ENCODE measurements around the gene DPYSL4. TPM values are rescaled to one million over a fixed set of nuclear protein-coding genes. Genes with fewer than 3 reads are reported as not detected.

Gene DPYSL4
- total RNA-seq, 3 donors from 2014 or later (not counting 1 experiment from before 2014, with no cell fraction given) = 0.40 to 1.3 (median 1.0) TPM

- no peak overlapping the region for H3K4me3 Mint-ChIP-seq
- H3K4me1 Mint-ChIP-seq = no peaks in the 10 kb centered on the region
- H3K9me3 Mint-ChIP-seq = no peaks in the 10 kb centered on the region
- no peak for TF ChIP-seq CTCF (IDR thresholded peaks at IDR 0.05)
- H3K36me3 Mint-ChIP-seq = no peaks in the 10 kb centered on the region
- no peak for DNase-seq
- Histone ChIP-seq H3K4me1 (ENCODE audit: control insufficient read depth, insufficient read depth, low read length) (peaks cover 7% of the 10 kb centered on the region), H3K27ac (ENCODE audit: low read length) (no peak overlapping the region), H3K27me3 (ENCODE audit: control insufficient read depth, insufficient read depth, low read length) (no peaks in the 10 kb centered on the region), H3K36me3 (ENCODE audit: control insufficient read depth, insufficient read depth, low read length) (no peaks in the 10 kb centered on the region), H3K9me3 (ENCODE audit: control insufficient read depth, insufficient read depth, low read length) (no peaks in the 10 kb centered on the region), H3K4me3 (ENCODE audit: low read length) (no peak overlapping the region)
- no peak for ATAC-seq
- intact Hi-C loops (cut with micrococcal nuclease) = no loop called here
- WGBS (ENCODE audit: insufficient coverage) = 64% methylated on average over 17 of the region's 17 CpGs
- H3K27ac Mint-ChIP-seq = no peak overlapping the region
- peaks cover 0 to 7% of the 10 kb centered on the region in 2 donors for H3K27me3 Mint-ChIP-seq (ENCODE audit: low read depth in 2 of 2)
These were observed 42.7 kb upstream of the DPYSL4 start for GRCh38 chr10:132144086-132144485.

- H3K4me1 Mint-ChIP-seq = no peaks in the 10 kb centered on the region
- H3K27me3 Mint-ChIP-seq (ENCODE audit: low read depth in 2 of 2) = peaks cover 0 to 7% of the 10 kb centered on the region in 2 donors
- no peak overlapping the region for H3K27ac Mint-ChIP-seq
- Histone ChIP-seq H3K27ac (ENCODE audit: low read length) (no peak overlapping the region), H3K36me3 (ENCODE audit: control insufficient read depth, insufficient read depth, low read length) (no peaks in the 10 kb centered on the region), H3K9me3 (ENCODE audit: control insufficient read depth, insufficient read depth, low read length) (no peaks in the 10 kb centered on the region), H3K4me3 (ENCODE audit: low read length) (no peak overlapping the region), H3K4me1 (ENCODE audit: control insufficient read depth, insufficient read depth, low read length) (peaks cover 7% of the 10 kb centered on the region), H3K27me3 (ENCODE audit: control insufficient read depth, insufficient read depth, low read length) (no peaks in the 10 kb centered on the region)
- 86% methylated on average over 14 of the region's 14 CpGs for WGBS (ENCODE audit: insufficient coverage)
- no peak for ATAC-seq
- no peaks in the 10 kb centered on the region for H3K36me3 Mint-ChIP-seq
- H3K9me3 Mint-ChIP-seq = no peaks in the 10 kb centered on the region
- no peak overlapping the region for H3K4me3 Mint-ChIP-seq
- intact Hi-C loops (cut with micrococcal nuclease) = no loop called here
- no peak for TF ChIP-seq CTCF (IDR thresholded peaks at IDR 0.05)
- DNase-seq = no peak
These were observed 41.7 kb upstream of the DPYSL4 start for GRCh38 chr10:132145002-132145401.

GRCh38 chr10:132145521-132146185, 41.1 kb upstream of the DPYSL4 start:
- H3K36me3 ChIP-seq (ENCODE audit: control insufficient read depth, insufficient read depth, low read length) = no peaks in the 10 kb centered on the region
- Mint-ChIP-seq H3K4me1 (no peaks in the 10 kb centered on the region), H3K9me3 (no peaks in the 10 kb centered on the region), H3K27ac (no peak overlapping the region), H3K4me3 (no peak overlapping the region), H3K27me3 (ENCODE audit: low read depth in 2 of 2) (peaks cover 0 to 7% of the 10 kb centered on the region in 2 donors), H3K36me3 (no peaks in the 10 kb centered on the region)
- no peaks in the 10 kb centered on the region for H3K27me3 ChIP-seq (ENCODE audit: control insufficient read depth, insufficient read depth, low read length)
- peaks cover 7% of the 10 kb centered on the region for H3K4me1 ChIP-seq (ENCODE audit: control insufficient read depth, insufficient read depth, low read length)
- intact Hi-C loops (cut with micrococcal nuclease) = no loop called here
- TF ChIP-seq CTCF (IDR thresholded peaks at IDR 0.05) = no peak
- H3K27ac ChIP-seq (ENCODE audit: low read length) = no peak overlapping the region
- WGBS (ENCODE audit: insufficient coverage) = 85% methylated on average over 15 of the region's 17 CpGs
- H3K9me3 ChIP-seq (ENCODE audit: control insufficient read depth, insufficient read depth, low read length) = no peaks in the 10 kb centered on the region
- no peak for ATAC-seq
- no peak for DNase-seq
- no peak overlapping the region for H3K4me3 ChIP-seq (ENCODE audit: low read length)

- H3K9me3 Mint-ChIP-seq = no peaks in the 10 kb centered on the region
- no peaks in the 10 kb centered on the region for H3K36me3 ChIP-seq (ENCODE audit: control insufficient read depth, insufficient read depth, low read length)
- H3K4me1 ChIP-seq (ENCODE audit: control insufficient read depth, insufficient read depth, low read length) = peaks cover 7% of the 10 kb centered on the region
- no peak overlapping the region for H3K4me3 Mint-ChIP-seq
- WGBS (ENCODE audit: insufficient coverage) = 75% methylated on average over 8 of the region's 8 CpGs
- no peak for TF ChIP-seq CTCF (IDR thresholded peaks at IDR 0.05)
- no peaks in the 10 kb centered on the region for H3K9me3 ChIP-seq (ENCODE audit: control insufficient read depth, insufficient read depth, low read length)
- H3K4me3 ChIP-seq (ENCODE audit: low read length) = no peak overlapping the region
- ATAC-seq (no peak), DNase-seq (no peak)
- H3K36me3 Mint-ChIP-seq = no peaks in the 10 kb centered on the region
- H3K27me3 ChIP-seq (ENCODE audit: control insufficient read depth, insufficient read depth, low read length) = no peaks in the 10 kb centered on the region
- H3K27me3 Mint-ChIP-seq (ENCODE audit: low read depth in 2 of 2) = peaks cover 0 to 7% of the 10 kb centered on the region in 2 donors
- H3K27ac ChIP-seq (ENCODE audit: low read length) = no peak overlapping the region
- no peaks in the 10 kb centered on the region for H3K4me1 Mint-ChIP-seq
- no peak overlapping the region for H3K27ac Mint-ChIP-seq
- intact Hi-C loops (cut with micrococcal nuclease) = no loop called here
These were observed 40.5 kb upstream of the DPYSL4 start for GRCh38 chr10:132146271-132146671.

Data from natural killer cell (primary cell).